Amygdala (tissue), 56 donors: Measurements from ENCODE around the gene RAB5A.
"Not testable (repeated sequence)": the region's sequence is repeated elsewhere in the genome, so short reads cannot be mapped to it uniquely, and the experiment has no call there.

Experiments used
- DNase-seq, 56 donors: peaks; one replicate each; lab custom pipeline; 2025; lab: John Stamatoyannopoulos, UW

RAB5A gene

DNA sequence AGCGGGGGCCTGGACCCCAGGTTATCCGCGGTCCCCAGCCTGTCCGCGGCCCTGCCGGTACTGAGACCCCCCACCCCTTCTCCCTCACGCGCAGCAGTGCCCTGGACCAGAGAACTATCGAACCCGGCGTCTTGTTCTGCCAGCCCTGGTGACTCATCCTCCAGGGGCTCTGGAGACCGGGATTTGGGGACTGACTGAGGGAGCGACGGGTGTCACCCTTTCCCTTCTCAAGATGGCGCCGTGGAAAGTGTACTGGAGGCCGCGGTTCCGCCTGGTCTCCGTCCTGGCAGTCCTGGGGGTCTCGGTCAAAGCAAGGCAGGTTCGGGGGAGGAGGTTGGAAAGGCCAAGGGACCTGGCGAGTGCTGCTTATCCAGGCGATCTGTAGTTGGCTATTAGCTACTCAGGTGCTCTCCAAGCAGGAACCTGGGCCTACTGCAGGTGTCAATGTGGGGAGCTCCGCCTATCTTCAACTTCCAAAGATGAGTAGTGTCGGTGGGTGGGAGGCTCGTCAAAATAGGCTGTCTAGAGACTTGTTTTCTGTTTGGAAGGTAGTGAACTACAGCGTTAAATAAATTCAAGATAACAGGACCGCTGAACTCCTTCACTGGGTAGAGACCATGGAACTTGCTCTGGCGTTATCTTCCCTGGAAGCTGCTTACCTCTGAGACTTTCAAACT is 790 bp downstream of the RAB5A start:
- peak in 43 of 56 donors; percentile 2 to 78 (median 44) for DNase-seq

DNA sequence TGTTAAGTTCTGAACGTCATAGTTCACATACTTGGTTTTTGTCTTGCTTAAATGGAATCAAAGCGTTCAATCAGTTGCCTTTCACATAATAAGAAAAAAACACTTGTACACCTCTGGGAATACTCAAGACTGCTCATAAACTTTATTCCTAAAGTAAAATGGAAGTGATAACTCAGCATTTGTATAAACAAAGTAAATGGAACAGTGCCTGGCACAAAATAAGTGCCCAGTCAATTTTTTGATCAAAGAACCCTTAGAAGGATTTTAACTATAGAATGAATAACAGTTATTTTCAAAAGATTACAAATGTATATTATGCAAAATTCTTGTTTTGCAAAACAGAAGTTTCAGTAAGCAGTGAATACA is 1.3 kb downstream of the RAB5A start:
- DNase-seq, result no peak

DNA sequence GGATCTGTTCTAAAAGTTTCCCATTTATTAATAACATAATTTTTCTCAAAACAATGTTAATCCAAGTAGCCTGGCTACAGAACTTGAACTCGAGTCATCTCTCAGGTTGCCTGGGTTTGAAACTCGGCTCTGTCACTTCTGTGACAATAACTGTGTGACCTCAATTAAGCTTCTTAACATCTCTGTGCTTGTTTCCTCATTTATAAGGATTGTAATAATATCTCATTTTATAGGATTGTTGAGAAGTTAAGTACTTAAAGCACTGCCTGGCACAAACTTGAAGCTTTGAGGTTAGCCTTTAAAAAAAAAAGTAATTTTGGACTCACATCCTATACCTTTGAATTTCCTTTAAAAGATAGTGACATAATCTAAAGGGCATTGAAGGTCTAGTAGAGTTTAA is 3.4 kb downstream of the RAB5A start:
- no peak for DNase-seq

DNA sequence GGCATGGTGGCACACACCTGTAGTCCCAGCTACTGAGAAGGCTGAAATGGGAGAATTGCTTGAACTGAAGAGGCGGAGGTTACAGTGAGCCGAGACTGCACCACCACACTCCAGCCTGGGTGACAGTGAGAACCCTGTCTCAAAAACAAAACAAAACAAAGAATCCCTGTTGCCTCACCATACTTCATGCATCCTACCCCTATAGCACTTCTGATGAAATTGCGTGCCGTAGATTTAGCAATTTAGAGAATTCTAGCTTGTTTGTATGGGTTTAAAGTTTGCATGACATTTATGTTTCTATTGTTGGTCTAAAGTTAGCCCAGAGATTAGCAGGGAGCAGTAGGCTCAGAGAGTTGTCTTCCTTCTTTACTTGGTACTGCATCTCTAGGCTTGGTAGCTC is 7.8 kb downstream of the RAB5A start:
- no peak for DNase-seq

DNA sequence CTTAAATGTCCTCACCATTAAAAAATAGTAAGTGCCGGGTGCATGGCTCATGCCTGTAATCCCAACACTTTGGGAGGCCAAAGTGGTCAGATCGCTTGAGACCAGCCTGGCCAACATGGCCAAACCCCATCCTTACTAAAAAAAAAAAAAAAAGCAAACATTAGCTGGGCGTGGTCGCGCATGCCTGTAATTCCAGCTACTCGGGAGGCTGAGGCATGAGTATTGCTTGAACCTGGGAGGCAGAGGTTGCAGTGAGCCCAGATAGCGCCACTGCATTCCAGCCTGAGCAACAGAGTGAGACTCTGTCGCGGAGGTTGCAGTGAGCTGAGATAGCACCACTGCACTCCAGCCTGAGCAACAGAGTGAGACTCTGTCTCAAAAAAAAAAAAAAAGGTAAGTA is 10.5 kb downstream of the RAB5A start:
- not testable (repeated sequence) for DNase-seq

DNA sequence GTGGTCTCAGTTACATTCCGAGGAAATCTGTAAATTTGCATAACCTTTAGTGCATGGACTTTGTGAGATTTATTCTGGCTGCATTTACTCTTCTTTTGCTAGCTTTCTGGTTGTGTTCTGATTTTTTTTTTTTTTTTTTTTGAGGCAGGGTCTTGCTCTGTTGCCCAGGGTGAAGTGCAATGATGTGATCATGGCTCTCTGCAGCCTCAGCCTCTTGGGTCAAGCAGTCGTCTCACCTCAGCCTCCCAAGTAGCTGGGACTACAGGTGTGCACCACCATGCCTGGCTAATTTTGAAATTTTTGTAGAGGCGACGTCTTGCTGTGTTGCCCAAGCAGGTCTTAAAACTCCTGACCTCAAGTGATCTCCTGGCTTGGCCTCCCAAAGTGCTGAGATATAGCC is 12.6 kb downstream of the RAB5A start:
- DNase-seq, result no peak

DNA sequence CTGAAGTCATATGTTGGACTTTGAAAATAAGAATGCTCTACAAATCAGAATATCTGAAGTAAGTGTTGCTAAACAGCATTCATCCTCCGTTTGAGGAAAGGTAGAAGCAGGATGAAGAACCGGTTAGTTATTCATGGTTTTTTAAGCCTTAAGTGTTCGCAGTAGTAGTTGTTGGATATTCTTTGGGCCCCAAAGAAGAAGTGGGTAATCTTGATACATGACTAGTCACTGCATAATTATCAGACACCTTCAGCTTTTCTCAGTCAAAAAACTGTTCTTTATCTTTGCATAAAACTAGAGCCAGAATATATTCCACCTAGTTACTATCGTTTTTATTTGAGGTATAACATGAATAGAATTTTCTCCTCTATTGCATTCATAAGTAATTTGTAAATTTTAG is 13.8 kb downstream of the RAB5A start:
- no peak for DNase-seq

DNA sequence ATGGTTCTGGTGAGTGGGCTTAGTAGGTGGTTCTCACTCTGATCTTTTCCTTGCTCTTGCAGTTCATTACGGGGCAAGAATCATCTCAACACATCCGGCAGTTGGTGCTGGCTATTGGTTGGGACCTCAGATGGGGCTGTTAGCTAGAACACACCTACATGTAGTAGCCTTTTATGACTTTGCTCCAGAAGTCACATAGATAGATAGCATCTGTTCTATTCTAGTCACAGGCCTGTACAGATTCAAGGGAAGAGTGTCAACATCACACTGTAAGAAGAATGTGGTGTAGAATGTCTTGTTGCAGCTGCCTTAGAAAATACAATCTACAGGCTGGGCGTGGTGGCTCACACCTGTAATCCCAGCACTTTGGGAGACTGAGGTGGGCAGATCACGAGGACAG is 15.1 kb downstream of the RAB5A start:
- DNase-seq, result no peak

DNA sequence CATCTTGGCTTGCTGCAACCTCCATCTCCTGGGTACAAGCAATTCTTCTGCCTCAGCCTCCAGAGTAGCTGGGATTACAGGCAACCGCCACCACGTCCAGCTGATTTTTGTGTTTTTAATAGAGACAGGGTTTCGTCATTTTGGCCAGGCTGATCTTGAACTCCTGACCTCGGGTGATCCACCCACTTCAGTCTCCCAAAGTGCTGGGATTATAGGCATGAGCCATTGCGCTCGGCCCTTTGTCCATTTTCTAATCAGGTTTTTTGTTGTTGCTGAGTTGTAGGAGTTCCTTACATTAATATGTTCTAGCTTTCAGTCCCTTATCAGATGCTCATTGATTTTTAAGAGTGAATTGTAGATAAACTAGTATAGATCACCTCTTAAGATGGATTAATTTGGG is 20.3 kb downstream of the RAB5A start:
- no peak for DNase-seq

DNA sequence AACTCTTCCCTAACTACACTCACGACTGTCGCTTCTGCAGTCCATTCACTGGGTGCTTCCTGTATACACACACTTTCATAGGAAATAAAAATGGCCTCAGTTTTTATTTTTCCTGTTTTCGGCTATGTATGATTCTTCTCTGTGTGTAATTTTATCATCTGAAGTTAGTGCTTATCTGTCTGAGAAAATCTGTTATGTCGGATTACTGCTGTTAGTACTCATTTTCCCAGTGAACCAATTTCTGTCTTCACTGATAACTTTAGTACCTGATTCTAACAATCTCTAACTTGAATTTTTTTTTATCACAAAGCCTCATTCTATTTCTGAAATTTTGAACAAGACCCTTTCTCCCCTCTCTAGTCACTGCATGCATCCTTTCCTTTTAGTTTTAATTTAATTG is 20.9 kb downstream of the RAB5A start:
- no peak for DNase-seq

DNA sequence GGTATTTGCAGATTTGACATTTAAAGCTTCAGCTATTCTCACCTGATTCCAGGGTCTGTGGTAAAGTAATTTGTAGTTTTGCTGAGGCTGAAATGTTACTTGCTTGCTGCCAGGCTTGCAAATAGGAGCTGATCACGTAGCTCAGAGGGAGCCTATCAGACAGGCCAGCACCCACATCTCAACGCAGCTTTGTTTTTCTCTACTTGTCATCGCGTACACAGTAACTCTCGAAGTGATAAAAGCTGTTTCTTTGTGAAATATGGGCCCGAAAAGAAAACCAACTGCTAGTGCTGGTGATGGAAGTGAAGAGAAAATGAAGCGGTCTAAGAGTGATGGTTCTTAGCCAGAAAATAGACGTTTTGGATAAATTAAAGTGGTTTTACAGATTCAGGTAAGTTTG is 23.4 kb downstream of the RAB5A start:
- DNase-seq, result no peak

DNA sequence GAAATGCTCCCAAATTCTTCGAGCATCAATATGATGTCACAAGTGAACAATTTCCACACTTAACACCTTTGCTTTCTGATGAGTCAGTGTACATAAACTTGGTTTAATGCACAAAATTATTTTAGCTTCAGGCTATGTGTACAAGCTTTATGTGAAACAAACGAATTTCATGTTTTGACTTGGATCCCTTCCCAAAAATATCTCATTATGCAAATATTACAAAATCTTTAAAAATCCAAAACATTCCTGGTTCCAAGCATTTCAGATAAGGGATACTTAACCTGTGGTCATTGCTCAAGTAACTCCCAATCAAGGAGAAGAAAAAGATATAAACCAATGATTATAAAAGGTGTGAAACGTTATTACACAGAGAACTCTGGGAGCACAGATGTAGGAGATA is 25.2 kb downstream of the RAB5A start:
- DNase-seq, result no peak

DNA sequence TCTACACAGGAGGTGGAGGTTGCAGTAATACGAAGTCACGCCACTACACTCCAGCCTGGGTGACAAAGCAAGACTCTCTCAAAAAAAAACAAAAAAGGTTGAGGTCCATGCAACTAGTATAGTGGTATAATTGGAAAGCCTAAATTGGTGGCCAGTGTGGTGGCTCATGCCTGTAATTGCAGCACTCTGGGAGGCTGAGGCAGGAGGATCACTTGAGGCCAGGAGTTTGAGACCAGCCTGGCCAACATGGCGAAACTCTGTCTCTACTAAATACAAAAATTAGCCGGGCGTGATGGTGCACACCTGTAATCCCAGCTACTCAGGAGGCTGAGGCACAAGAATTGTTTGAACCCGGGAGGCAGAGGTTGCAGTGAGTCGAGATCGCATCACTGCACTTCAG is 42.0 kb downstream of the RAB5A start:
- not testable (repeated sequence) for DNase-seq

DNA sequence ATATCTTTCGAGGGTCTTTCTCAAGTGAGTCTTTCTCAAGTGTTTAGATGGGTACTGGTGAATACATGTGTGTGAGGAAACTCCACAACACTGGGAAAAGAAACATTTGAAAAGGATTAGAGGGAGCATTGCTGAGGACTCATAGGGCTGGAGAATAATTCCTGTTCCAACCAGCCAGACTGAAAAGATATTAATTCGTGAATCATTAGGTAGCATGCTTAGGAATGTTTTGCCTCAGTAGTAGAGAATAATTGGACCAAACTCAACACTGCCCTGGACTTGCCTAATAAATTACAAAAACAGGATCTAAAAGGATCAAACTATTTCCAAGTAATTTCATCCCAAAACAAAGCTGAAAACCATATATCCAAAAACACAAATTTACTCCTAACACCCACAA is 47.9 kb downstream of the RAB5A start:
- DNase-seq, result no peak

DNA sequence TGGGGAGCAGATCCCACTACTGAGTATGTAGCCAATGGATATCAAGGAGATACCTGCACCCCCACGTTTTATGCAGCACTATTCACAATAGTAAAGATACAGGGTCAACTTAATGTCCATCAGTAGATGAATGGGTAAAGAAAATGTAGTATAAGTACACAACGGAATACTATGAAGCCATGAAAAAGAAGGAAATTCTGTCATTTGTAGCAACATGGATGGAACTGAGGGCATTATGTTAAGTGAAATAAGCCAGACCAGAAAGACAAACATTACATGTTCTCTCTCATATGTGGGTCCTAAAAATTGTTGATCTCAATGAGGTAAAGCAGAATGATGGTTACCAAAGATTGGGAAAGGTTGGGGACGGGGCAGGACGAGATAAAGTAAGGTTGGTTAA is 50.6 kb downstream of the RAB5A start:
- DNase-seq, result no peak

DNA sequence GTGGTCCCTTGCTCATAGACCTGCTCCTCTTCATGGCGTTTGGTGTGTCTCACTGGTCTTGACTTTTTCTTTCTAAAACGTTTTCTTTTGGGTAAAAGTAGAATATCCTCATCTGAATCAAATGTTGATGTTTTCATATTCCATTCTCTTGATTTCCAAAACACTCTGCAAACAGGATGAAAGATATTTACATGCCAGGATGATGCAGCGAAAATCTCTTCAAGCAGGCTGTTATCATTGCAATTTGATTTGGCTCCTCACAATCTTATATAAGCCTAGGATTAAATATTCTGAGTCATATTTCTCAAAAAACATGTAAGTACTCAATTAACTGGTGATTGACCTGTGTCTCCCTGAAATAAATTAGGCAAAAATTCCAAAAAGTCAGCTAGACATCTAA is 55.0 kb downstream of the RAB5A start:
- DNase-seq, result no peak

DNA sequence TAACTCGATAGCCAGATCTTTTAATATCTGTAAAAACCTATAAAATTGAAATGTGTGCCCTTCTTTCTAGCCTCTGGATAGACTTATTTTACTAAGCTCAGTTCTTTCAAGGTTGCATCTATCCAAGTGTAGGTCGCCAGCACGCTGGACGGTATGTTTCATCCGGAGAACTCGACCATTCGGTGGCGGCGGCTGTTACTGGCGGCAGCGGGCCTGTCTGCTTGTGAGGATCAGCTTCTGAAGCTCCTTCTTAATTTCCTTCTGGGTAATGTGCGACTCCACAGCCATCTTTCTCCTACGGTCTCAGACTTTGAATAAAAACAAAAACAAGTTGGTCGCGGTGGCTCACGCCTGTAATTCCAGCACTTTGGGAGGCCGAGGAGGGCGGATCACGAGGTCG is 61.1 kb downstream of the RAB5A start:
- no peak for DNase-seq

DNA sequence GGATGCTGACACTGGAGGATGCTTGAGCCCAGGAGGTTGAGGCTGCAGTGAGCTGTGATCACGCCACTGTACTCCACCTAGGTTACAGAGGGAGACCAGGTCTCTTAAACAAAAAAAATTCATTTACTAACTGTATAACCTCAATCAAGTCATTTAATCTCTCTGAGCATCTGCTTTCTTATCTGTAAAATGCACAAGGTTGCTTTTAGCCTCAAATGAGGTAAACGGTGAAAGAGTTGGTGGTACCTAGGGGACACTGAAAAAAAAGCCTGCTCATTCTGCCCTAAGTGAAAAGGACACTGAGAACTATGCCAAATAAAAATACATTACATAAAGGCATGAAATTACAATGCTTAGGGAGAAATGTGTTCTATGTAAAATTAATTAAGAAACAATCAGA is 61.7 kb downstream of the RAB5A start:
- DNase-seq, result no peak

DNA sequence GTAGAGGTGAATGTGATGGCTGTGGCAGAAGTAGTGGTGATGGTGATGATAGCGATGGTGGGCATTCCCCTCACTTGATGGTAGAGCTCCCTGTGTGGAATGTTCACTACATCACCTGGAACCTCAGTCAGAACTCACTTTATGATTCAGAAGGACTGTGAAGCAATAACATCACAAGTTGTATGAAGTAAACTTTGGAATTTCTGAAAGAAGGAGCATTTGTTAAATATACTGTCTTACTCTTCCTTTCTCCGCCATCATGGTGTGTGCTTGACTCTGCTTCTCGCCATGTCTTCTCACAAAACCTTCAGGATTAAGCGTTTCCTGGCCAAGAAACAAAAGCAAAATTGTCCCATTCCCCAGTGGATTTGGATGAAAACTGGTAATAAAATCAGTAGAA is 65.3 kb downstream of the RAB5A start, which contains the start of gene PP2D1:
Gene PP2D1, minus strand, starts transcription at position 101 of the 400 bp plus-strand sequence. CDS start 192 bp downstream, outside the sequence.
- no peak for DNase-seq

DNA sequence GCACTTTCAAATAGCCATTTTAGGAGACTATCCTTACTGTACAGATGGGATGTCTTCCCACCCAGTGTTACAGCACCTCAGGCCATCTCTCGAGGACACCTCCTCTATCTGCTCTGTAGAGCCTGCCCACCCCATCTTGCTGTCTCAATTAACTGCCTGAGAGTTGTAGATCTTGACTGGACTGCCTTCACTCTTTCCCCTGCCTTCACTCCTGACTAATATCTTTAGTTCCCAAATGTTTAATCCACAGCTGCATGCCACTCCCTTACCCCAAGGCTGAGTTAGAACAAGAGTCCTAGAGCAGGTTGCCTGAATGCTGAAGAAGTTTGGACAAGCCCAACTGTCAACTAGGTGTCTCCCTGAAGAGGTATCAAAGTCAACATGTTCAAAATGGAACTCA is 66.5 kb downstream of the RAB5A start:
- DNase-seq, result no peak

DNA sequence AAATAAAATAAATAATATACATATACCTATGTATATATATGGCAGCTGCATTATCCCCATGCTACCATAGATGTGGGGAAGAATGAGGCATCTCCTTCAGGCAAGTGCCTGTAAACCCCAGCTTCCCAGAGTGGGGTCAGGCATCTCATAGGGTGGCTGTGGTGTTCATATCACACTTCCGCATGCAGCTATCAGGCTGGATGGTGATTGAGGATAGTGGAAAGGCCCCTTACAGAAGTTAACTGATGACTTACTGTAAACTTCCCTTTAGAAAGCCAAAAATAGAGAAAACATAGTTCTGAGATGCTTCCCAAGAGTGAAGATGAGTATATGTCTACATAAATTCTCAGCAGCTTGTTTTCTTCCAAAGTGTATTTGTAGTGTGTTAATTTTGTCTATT is 68.6 kb downstream of the RAB5A start:
- no peak for DNase-seq

DNA sequence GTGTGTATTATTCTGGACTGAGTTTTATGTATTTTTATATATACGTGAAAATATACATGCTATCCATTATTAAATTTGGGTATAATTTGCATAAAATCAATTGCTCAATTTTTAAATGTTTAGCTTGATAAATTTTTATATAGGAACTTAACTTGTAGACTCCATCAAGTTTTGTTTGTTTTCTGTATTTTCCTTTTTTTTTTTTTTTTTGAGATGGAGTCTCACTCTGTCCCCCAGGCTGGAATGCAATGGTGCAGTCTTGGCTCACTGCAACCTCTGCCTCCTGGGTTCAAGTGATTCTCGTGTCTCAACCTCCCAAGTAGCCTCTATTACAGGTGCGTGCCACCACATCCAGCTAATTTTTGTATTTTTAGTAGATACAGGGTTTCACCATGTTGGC is 69.2 kb downstream of the RAB5A start:
- not testable (repeated sequence) for DNase-seq

DNA sequence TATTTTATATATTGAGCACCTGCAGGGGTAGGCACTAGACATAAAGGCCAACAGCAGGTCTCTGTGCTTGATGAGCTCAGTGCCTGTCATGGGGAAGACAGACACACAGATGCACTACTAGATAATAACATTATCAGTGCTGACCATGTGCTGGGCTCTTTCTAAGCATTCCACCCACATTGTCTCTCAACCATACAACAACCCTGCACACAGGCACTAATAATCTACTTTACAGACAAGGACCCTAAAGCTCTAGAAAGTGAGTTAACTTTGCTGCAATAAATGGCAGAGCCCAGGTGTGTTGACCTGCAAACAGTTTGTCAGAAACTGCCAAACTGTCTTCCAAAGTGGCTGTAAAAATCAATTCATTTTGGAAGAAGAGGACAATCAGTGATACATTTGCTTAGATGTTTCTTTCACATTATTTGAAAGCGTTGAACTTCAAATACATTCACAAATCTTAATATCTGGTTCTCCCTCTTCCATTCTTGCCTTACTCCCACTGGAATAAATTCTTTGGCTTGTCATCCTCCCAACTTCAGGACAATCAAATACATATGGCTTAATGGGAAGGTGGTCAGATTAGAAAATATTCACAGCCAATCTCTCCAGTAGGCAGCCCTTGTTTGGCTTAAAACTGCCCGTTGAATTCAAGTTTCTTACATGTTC is 76.2 kb downstream of the RAB5A start:
- no peak for DNase-seq
